Measurements from ENCODE around the gene TMOD1.
"Not testable (repeated sequence)": the region's sequence is repeated elsewhere in the genome, so short reads cannot be mapped to it uniquely, and the experiment has no call there.

Gene TMOD1

GRCh38 chr9:97575673-97576200 is 74.3 kb downstream of the TMOD1 start:
- H3K27me3 ChIP-seq = no peaks in the 10 kb centered on the region
- H3K9me3 ChIP-seq = no peaks in the 10 kb centered on the region
- TF ChIP-seq CTCF (IDR thresholded peaks at IDR 0.05; ENCODE audit: low read depth, low read length) = no peak
- no peak for DNase-seq
- peaks cover 5% of the 10 kb centered on the region for H3K4me1 ChIP-seq
- peaks cover 94% of the 10 kb centered on the region for H3K36me3 ChIP-seq
- H3K4me3 ChIP-seq (ENCODE audit: low read depth, low read length) = no peak overlapping the region

DNA sequence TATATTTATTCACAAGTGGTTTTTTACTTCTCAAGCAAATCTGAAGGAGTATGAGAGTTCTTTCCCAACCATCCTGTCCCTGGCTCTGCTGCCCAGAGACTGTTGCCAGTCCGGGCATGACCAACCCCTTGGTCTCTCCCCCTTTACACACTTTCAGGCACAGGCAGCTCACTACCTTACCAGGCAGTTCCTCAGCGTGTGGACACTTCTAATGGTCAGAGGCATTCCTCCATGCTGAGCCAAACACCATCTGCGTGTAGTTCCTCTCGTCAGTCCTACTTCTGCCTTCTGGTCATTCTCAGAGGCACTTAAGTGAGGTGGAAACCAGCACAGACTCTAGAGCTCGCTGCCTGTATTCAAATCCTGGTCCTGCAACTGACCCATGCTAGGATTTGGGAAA is 75.6 kb downstream of the TMOD1 start:
- H3K27me3 ChIP-seq = no peaks in the 10 kb centered on the region
- H3K9me3 ChIP-seq = no peaks in the 10 kb centered on the region
- peaks cover 81% of the 10 kb centered on the region for H3K36me3 ChIP-seq
- H3K4me1 ChIP-seq = no peaks in the 10 kb centered on the region; the same call in 1 of the 2 replicates
- H3K4me3 ChIP-seq (ENCODE audit: low read depth, low read length) = no peak overlapping the region
- no peak for DNase-seq
- TF ChIP-seq CTCF (IDR thresholded peaks at IDR 0.05; ENCODE audit: low read depth, low read length) = no peak

DNA sequence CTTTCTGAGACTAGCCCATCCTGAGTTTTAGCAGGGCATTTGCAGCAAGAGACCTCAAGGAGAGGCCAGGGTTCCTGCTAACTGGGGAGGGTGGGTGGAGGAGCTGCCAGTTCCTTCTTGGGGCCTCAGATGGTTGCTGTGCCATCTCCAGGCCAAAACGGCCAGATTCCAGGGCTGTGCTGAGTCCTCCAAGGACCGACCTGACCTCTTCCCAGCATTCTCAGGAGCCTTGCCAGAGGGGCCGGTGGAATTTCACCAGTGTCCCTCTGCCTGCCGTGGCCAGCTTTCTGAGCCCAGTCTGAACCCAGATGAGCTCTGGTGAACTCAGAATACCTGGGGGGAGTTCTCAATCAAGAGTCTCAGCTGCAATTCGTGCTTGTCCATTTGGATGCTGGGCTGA is 77.4 kb downstream of the TMOD1 start:
- H3K27me3 ChIP-seq = no peaks in the 10 kb centered on the region
- H3K4me3 ChIP-seq (ENCODE audit: low read depth, low read length) = no peak overlapping the region
- no peaks in the 10 kb centered on the region for H3K9me3 ChIP-seq
- no peak for TF ChIP-seq CTCF (IDR thresholded peaks at IDR 0.05; ENCODE audit: low read depth, low read length)
- H3K36me3 ChIP-seq = peaks cover 63% of the 10 kb centered on the region
- H3K4me1 ChIP-seq = no peaks in the 10 kb centered on the region
- DNase-seq = no peak

DNA sequence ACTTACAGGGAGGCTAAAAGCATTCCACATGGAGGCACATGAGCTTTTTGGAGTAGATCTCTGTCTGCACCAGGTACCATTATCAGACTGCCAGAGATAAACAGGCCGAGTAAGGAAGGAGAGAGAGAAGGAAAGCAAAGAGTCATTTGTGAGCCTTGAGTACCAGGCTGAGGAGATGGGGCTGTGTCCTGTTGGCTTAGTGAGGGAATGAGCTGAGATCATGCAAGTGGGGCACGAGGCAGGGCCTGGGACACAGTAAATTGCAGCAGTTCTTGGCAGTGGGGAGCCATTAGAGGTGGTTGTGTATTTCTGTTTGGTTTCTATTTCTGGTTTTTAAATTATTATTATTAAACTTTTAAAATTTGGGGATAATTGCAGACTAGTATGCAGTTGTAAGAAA is 78.4 kb downstream of the TMOD1 start:
- DNase-seq = no peak
- Histone ChIP-seq H3K36me3 (peaks cover 54% of the 10 kb centered on the region), H3K4me3 (ENCODE audit: low read depth, low read length) (no peak overlapping the region), H3K27me3 (no peaks in the 10 kb centered on the region), H3K9me3 (no peaks in the 10 kb centered on the region), H3K4me1 (no peaks in the 10 kb centered on the region)
- no peak for TF ChIP-seq CTCF (IDR thresholded peaks at IDR 0.05; ENCODE audit: low read depth, low read length)

GRCh38 chr9:97581590-97581989 is 80.1 kb downstream of the TMOD1 start:
- not testable (repeated sequence) for DNase-seq; H3K4me1 ChIP-seq; H3K4me3 ChIP-seq (ENCODE audit: low read depth, low read length); H3K27me3 ChIP-seq; H3K9me3 ChIP-seq
- H3K36me3 ChIP-seq = peaks cover 42% of the 10 kb centered on the region

DNA sequence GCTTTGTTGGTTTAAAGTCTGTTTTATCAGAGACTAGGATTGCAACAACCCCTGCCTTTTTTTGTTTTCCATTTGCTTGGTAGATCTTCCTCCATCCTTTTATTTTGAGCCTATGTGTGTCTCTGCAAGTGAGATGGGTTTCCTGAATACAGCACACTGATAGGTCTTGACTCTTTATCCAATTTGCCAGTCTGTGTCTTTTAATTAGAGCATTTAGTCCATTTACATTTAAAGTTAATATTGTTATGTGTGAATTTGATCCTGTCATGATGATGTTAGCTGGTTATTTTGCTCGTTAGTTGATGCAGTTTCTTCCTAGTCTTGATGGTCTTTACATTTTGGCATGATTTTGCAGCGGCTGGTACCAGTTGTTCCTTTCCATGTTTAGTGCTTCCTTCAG is 83.3 kb downstream of the TMOD1 start:
- H3K36me3 ChIP-seq = peaks cover 33% of the 10 kb centered on the region
- not testable (repeated sequence) for H3K4me1 ChIP-seq; H3K9me3 ChIP-seq; H3K27me3 ChIP-seq; DNase-seq; H3K4me3 ChIP-seq (ENCODE audit: low read depth, low read length)

DNA sequence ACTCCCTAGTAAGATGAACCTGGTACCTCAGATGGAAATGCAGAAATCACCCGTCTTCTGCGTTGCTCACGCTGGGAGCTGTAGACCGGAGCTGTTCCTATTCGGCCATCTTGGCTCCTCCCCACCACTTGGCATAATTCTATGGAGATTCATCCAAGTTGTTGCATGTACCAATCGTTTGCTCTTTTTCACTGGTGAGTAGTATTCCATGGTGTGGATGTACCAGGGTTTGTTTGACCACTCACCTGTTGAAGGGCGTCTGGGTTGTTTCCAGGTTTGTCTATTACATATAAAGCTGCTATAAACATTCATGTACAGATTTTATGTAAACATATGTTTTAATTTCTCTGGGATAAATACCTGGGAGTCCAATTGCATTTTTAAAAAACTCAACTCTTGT is 85.4 kb downstream of the TMOD1 start:
- H3K4me3 ChIP-seq (ENCODE audit: low read depth, low read length); H3K9me3 ChIP-seq; DNase-seq; H3K4me1 ChIP-seq; H3K27me3 ChIP-seq: not testable (repeated sequence)
- H3K36me3 ChIP-seq = peaks cover 44% of the 10 kb centered on the region

DNA sequence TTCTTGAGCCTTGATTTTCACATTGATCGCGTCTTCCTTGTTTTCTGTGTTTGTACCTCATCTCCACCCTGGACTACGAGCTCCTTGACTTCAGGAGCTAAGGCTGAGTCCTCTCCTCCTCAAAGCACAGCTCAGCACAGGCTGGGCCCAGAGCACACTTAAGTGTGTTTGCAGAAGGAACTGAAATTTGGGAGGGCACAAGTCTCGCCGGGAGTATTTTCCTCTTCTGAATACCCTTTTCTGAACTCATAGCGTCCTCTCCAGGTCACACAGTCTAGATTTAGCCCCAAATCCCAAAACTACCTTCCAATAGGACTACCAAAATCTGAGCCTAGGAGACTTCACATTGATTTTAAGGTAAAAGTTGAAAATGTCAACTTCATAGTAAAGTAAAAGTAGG is 90.1 kb downstream of the TMOD1 start:
- H3K9me3 ChIP-seq = no peaks in the 10 kb centered on the region
- H3K36me3 ChIP-seq = peaks cover 82% of the 10 kb centered on the region
- no peak for TF ChIP-seq CTCF (IDR thresholded peaks at IDR 0.05; ENCODE audit: low read depth, low read length)
- no peak for DNase-seq
- H3K4me1 ChIP-seq = peaks cover 15% of the 10 kb centered on the region
- no peaks in the 10 kb centered on the region for H3K27me3 ChIP-seq
- H3K4me3 ChIP-seq (ENCODE audit: low read depth, low read length) = no peak overlapping the region
